ENCODE measurements around the gene OSGEP. TPM values are rescaled to one million over a fixed set of nuclear protein-coding genes. Genes with fewer than 3 reads are reported as not detected.

OSGEP gene
- total and polyA plus RNA-seq, 2 of the 13 experiments (the other 11 are each of a cell fraction or from before 2014, with no cell fraction given) = 39.7 to 41.1 TPM

GRCh38 chr14:20461225-20462141, 6.9 kb upstream of the OSGEP start, which contains the start of gene PIP4P1 (continued):
- TF ChIP-seq IRF9 (CRISPR knock-in tag; IDR thresholded peaks at IDR 0.05; ENCODE audit: borderline replicate concordance) = peak; percentile 88
- no peak for TF ChIP-seq SSRP1 (CRISPR knock-in tag; IDR thresholded peaks at IDR 0.05)
- TF ChIP-seq ZNF282 (IDR thresholded peaks at IDR 0.05; ENCODE audit: partially characterized antibody) = no peak
- TF ChIP-seq ZNF33B (CRISPR knock-in tag; IDR thresholded peaks at IDR 0.05) = peak; percentile 86; the same call in 1 of the 2 replicates
- TF ChIP-seq ZNF343 (CRISPR knock-in tag; IDR thresholded peaks at IDR 0.05) = peak; percentile 44; the same call in 1 of the 2 replicates
- peak; percentile 98 for TF ChIP-seq ZMAT3 (CRISPR knock-in tag; conservative IDR thresholded peaks at IDR 0.05)
- TF ChIP-seq ZNF558 (CRISPR knock-in tag; IDR thresholded peaks at IDR 0.05; ENCODE audit: borderline replicate concordance) = peak; percentile 84; the same call in 1 of the 2 replicates
- TF ChIP-seq PCBP2 (optimal IDR thresholded peaks at IDR 0.05; ENCODE audit: low read depth, low read length, poor library complexity, severe bottlenecking) = no peak
- peak; percentile 95 for TF ChIP-seq NFYC (CRISPR knock-in tag; IDR thresholded peaks at IDR 0.05)
- TF ChIP-seq ZNF160 (CRISPR knock-in tag; IDR thresholded peaks at IDR 0.05) = peak; percentile 86
- peak; percentile 88 for TF ChIP-seq PRDM10 (CRISPR knock-in tag; IDR thresholded peaks at IDR 0.05; ENCODE audit: low read depth)
- no peak for TF ChIP-seq SYNCRIP (IDR thresholded peaks at IDR 0.05; ENCODE audit: insufficient read depth, low read depth, low read length)
- no peak for TF ChIP-seq MTA3 (CRISPR knock-in tag; IDR thresholded peaks at IDR 0.05)
- peak; percentile 45; the same call in 1 of the 2 replicates for TF ChIP-seq ZNF281 (CRISPR knock-in tag; IDR thresholded peaks at IDR 0.05; ENCODE audit: borderline replicate concordance)
- TF ChIP-seq GATAD1 (CRISPR knock-in tag; IDR thresholded peaks at IDR 0.05) = peak; percentile 97
- TF ChIP-seq HCFC1 (IDR thresholded peaks at IDR 0.05; ENCODE audit: low read depth, low read length) = peak; percentile 39; the same call in 1 of the 2 replicates
- TF ChIP-seq ATF1 (CRISPR knock-in tag; IDR thresholded peaks at IDR 0.05) = peak; percentile 94
- no peak for TF ChIP-seq NFE2L1 (CRISPR knock-in tag; IDR thresholded peaks at IDR 0.05; ENCODE audit: borderline replicate concordance)
- no peak; the same call in 1 of the 2 replicates for TF ChIP-seq ZSCAN20 (CRISPR knock-in tag; IDR thresholded peaks at IDR 0.05; ENCODE audit: borderline replicate concordance)
- no peak; the same call in 1 of the 2 replicates for TF ChIP-seq ZFP90 (CRISPR knock-in tag; IDR thresholded peaks at IDR 0.05; ENCODE audit: borderline replicate concordance)
- TF ChIP-seq NCOA1 (CRISPR knock-in tag; IDR thresholded peaks at IDR 0.05) = no peak
- TF ChIP-seq POLR2G (IDR thresholded peaks at IDR 0.05; ENCODE audit: low read depth, low read length) = peak; percentile 86
